Measurements from ENCODE around the gene LINGO4. TPM values are rescaled to one million over a fixed set of nuclear protein-coding genes. Genes with fewer than 3 reads are reported as not detected.

Gene LINGO4
- total and polyA plus RNA-seq, 2 experiments from 2014 or later: not detected

GRCh38 chr1:151801846-151802245 is 3.4 kb downstream of the LINGO4 start:
- no peaks in the 10 kb centered on the region for H3K9me3 ChIP-seq (ENCODE audit: low read depth)
- no peak for DNase-seq (ENCODE audit: low spot score)
- no peaks in the 10 kb centered on the region for H3K79me2 ChIP-seq
- H3K27me3 ChIP-seq: peaks cover 22% of the 10 kb centered on the region
- no peak overlapping the region for H3K27ac ChIP-seq
- no peaks in the 10 kb centered on the region for H3K9me2 ChIP-seq (replicated peaks; ENCODE audit: insufficient read depth)
- TF ChIP-seq EZH2phosphoT487 (IDR thresholded peaks at IDR 0.05; ENCODE audit: low read depth, severe bottlenecking, unreplicated experiment) (no peak), CTCF (IDR thresholded peaks at IDR 0.05; ENCODE audit: poor library complexity) (no peak), EZH2 (IDR thresholded peaks at IDR 0.05; ENCODE audit: borderline replicate concordance) (no peak)
- H3K36me3 ChIP-seq (replicated peaks; ENCODE audit: insufficient read depth, low read depth): no peaks in the 10 kb centered on the region
- H2AFZ ChIP-seq: no peak overlapping the region
- no peaks in the 10 kb centered on the region for H3K4me1 ChIP-seq (ENCODE audit: insufficient read depth)
- WGBS (ENCODE audit: low lambda C conversion rate, missing lambda C conversion rate): 87% methylated on average over 5 of the region's 7 CpGs
- no peak overlapping the region for H3K4me2 ChIP-seq
- no peak overlapping the region for H3K4me3 ChIP-seq
- no peaks in the 10 kb centered on the region for H4K20me1 ChIP-seq (ENCODE audit: insufficient read depth, poor library complexity, severe bottlenecking)

- Histone ChIP-seq H3K27me3 (peaks cover 22% of the 10 kb centered on the region), H2AFZ (no peak overlapping the region), H3K4me2 (no peak overlapping the region), H3K79me2 (no peaks in the 10 kb centered on the region), H3K9me2 (replicated peaks; ENCODE audit: insufficient read depth) (no peaks in the 10 kb centered on the region), H3K4me1 (ENCODE audit: insufficient read depth) (no peaks in the 10 kb centered on the region), H3K27ac (no peak overlapping the region), H4K20me1 (ENCODE audit: insufficient read depth, poor library complexity, severe bottlenecking) (no peaks in the 10 kb centered on the region), H3K36me3 (replicated peaks; ENCODE audit: insufficient read depth, low read depth) (no peaks in the 10 kb centered on the region), H3K4me3 (no peak overlapping the region), H3K9me3 (ENCODE audit: low read depth) (no peaks in the 10 kb centered on the region)
- no peak for DNase-seq (ENCODE audit: low spot score)
- TF ChIP-seq EZH2phosphoT487 (IDR thresholded peaks at IDR 0.05; ENCODE audit: low read depth, severe bottlenecking, unreplicated experiment) (no peak), CTCF (IDR thresholded peaks at IDR 0.05; ENCODE audit: poor library complexity) (no peak), EZH2 (IDR thresholded peaks at IDR 0.05; ENCODE audit: borderline replicate concordance) (no peak)
- WGBS (ENCODE audit: low lambda C conversion rate, missing lambda C conversion rate): 93% methylated on average over 12 of the region's 12 CpGs
These were observed 3.9 kb downstream of the LINGO4 start for GRCh38 chr1:151801310-151801820.

GRCh38 chr1:151800830-151801229 is 4.4 kb downstream of the LINGO4 start:
- Histone ChIP-seq H3K4me1 (ENCODE audit: insufficient read depth) (no peaks in the 10 kb centered on the region), H3K9me2 (replicated peaks; ENCODE audit: insufficient read depth) (no peaks in the 10 kb centered on the region), H2AFZ (no peak overlapping the region)

More at GRCh38 chr1:151800830-151801229, 4.4 kb downstream of the LINGO4 start:
- Histone ChIP-seq H3K9me3 (ENCODE audit: low read depth) (no peaks in the 10 kb centered on the region), H3K36me3 (replicated peaks; ENCODE audit: insufficient read depth, low read depth) (no peaks in the 10 kb centered on the region), H3K4me3 (no peak overlapping the region), H3K27ac (no peak overlapping the region), H3K79me2 (no peaks in the 10 kb centered on the region), H4K20me1 (ENCODE audit: insufficient read depth, poor library complexity, severe bottlenecking) (no peaks in the 10 kb centered on the region), H3K4me2 (no peak overlapping the region), H3K27me3 (peaks cover 22% of the 10 kb centered on the region)
- TF ChIP-seq CTCF (IDR thresholded peaks at IDR 0.05; ENCODE audit: poor library complexity) (no peak), EZH2phosphoT487 (IDR thresholded peaks at IDR 0.05; ENCODE audit: low read depth, severe bottlenecking, unreplicated experiment) (no peak), EZH2 (IDR thresholded peaks at IDR 0.05; ENCODE audit: borderline replicate concordance) (no peak)
- WGBS (ENCODE audit: low lambda C conversion rate, missing lambda C conversion rate): 84% methylated on average over 8 of the region's 8 CpGs
- no peak for DNase-seq (ENCODE audit: low spot score)

Data from hepatocyte (in vitro differentiated cells).